CD4-positive, alpha-beta T cell (primary cell): ENCODE data around the gene ESAM. TPM values are rescaled to one million over a fixed set of nuclear protein-coding genes. Genes with fewer than 3 reads are reported as not detected.

ENCODE experiments used
- ATAC-seq: fragments of 200-7000 bp; cut with Tn5 transposase; one replicate; pipeline ENCODE4 v1.10.0; 2022; ENCODE audit warnings: mild to moderate bottlenecking; ENCODE audit not compliant: poor library complexity
- CTCF ChIA-PET: fragments of 350-600 bp; sonication (Branson Sonifier 250); formaldehyde crosslinking; loops from one replicate; lab custom pipeline; 2021; ENCODE audit warnings: antibody characterized with exemption, inconsistent platforms; lab: Charles Lee
- POLR2A ChIA-PET: fragments of 350-600 bp; sonication (Branson Sonifier 250); formaldehyde crosslinking; loops from one replicate; lab custom pipeline; 2021; ENCODE audit warnings: antibody characterized with exemption, inconsistent platforms; lab: Charles Lee
- DNase-seq, 14 experiments: peaks; one replicate each; pipeline ENCODE4 v3.0.0-alpha.2; 2013 to 2020; ENCODE audit warnings: mixed read lengths in 2 of 14
- H3K27ac ChIP-seq, 2 donors: one replicate each; pipeline versions ENCODE4 v1.5.1 to v1.7.0; 2013; ENCODE audit warnings: low read length in 2 of 2, low read depth in 1 of 2, mild to moderate bottlenecking in 1 of 2
- H3K27me3 ChIP-seq, 2 experiments: 1 replicate in 1 of 2; 2 replicates in 1 of 2; pipeline versions ENCODE4 v1.6.1 to v1.7.0; 2013; ENCODE audit warnings: low read length in 2 of 2, control low read depth in 1 of 2, mild to moderate bottlenecking in 1 of 2, moderate library complexity in 1 of 2; ENCODE audit not compliant: insufficient read depth in 2 of 2, control insufficient read depth in 1 of 2
- H3K36me3 ChIP-seq: one replicate; pipeline ENCODE4 v1.6.1; 2013; ENCODE audit warnings: low read length, control low read depth; ENCODE audit not compliant: insufficient read depth
- H3K4me1 ChIP-seq: one replicate; pipeline ENCODE4 v1.6.1; 2013; ENCODE audit warnings: low read length, control low read depth; ENCODE audit not compliant: insufficient read depth
- H3K4me3 ChIP-seq: one replicate; pipeline ENCODE4 v1.5.1; 2013; ENCODE audit warnings: mild to moderate bottlenecking, low read length, moderate library complexity
- H3K9me3 ChIP-seq, 2 experiments: 1 replicate in 1 of 2; 2 replicates in 1 of 2; pipeline versions ENCODE4 v1.6.1 to v1.7.0; 2013; ENCODE audit warnings: low read length in 2 of 2, mild to moderate bottlenecking in 2 of 2, control low read depth in 1 of 2, moderate library complexity in 1 of 2; ENCODE audit not compliant: control insufficient read depth in 1 of 2, insufficient read depth in 1 of 2
- H3K27ac Mint-ChIP-seq: one replicate; pipeline ENCODE4 v1.8.0; 2020; ENCODE audit warnings: mixed read lengths
- H3K27me3 Mint-ChIP-seq: one replicate; pipeline ENCODE4 v1.8.0; 2021; ENCODE audit warnings: mixed read lengths
- H3K36me3 Mint-ChIP-seq: one replicate; pipeline ENCODE4 v1.8.0; 2021; ENCODE audit warnings: low read depth, mixed read lengths
- H3K4me1 Mint-ChIP-seq: one replicate; pipeline ENCODE4 v1.8.0; 2021; ENCODE audit warnings: low read depth, mixed read lengths
- H3K4me3 Mint-ChIP-seq: one replicate; pipeline ENCODE4 v1.8.0; 2020; ENCODE audit warnings: mild to moderate bottlenecking, mixed read lengths
- H3K9me3 Mint-ChIP-seq: one replicate; pipeline ENCODE4 v1.8.0; 2020; ENCODE audit warnings: mixed read lengths
- intact Hi-C, 2 experiments: fragments of 100-400 bp; cut with DNase I in 1 of 2; cut with micrococcal nuclease in 1 of 2; formaldehyde crosslinking; loops; one replicate each; pipeline versions ENCODE4 v1.15.1 to v1.9.0; 2023 to 2025; cut with DNase I, micrococcal nuclease
- total RNA-seq, 174 experiments: library from RNA in 2 of 174; stranded (reverse) in 2 of 174; gene quantifications; one replicate each; pipeline ENCODE4 v1.2.3 and lab custom pipeline; 2021 to 2026
- TF ChIP-seq, protein P1 (sequence below): fragments of 200-600 bp; IDR thresholded peaks from one replicate; pipeline ENCODE4 v1.8.0; 2022; ENCODE audit warnings: antibody characterized with exemption, mild to moderate bottlenecking

Gene ESAM
- total RNA-seq, 2 experiments from 2014 or later, result 0.38 to 0.64 TPM

- no peak overlapping the region for H3K4me3 Mint-ChIP-seq
- peaks cover 0 to under 1% of the 10 kb centered on the region in 2 experiments for H3K9me3 ChIP-seq
- ChIA-PET POLR2A (no interaction called here), CTCF (interaction anchor here (0.9 to 6.5 kb wide), 2 partner anchors 8 to 13 kb away, joined by 3 to 46 read pairs; no protein-coding TSS in a partner anchor)
- H3K4me1 Mint-ChIP-seq, result peaks cover 17% of the 10 kb centered on the region
- peaks cover 32 to 34% of the 10 kb centered on the region in 2 experiments for H3K27me3 ChIP-seq
- peaks cover 48% of the 10 kb centered on the region for H3K27me3 Mint-ChIP-seq
- TF ChIP-seq, protein P1, sequence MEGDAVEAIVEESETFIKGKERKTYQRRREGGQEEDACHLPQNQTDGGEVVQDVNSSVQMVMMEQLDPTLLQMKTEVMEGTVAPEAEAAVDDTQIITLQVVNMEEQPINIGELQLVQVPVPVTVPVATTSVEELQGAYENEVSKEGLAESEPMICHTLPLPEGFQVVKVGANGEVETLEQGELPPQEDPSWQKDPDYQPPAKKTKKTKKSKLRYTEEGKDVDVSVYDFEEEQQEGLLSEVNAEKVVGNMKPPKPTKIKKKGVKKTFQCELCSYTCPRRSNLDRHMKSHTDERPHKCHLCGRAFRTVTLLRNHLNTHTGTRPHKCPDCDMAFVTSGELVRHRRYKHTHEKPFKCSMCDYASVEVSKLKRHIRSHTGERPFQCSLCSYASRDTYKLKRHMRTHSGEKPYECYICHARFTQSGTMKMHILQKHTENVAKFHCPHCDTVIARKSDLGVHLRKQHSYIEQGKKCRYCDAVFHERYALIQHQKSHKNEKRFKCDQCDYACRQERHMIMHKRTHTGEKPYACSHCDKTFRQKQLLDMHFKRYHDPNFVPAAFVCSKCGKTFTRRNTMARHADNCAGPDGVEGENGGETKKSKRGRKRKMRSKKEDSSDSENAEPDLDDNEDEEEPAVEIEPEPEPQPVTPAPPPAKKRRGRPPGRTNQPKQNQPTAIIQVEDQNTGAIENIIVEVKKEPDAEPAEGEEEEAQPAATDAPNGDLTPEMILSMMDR, result no peak
- peaks cover 31% of the 10 kb centered on the region for H3K4me1 ChIP-seq
- no peak overlapping the region for H3K27ac Mint-ChIP-seq
- ATAC-seq (no peak), DNase-seq (no peak)
- H3K27ac ChIP-seq, result no peak overlapping the region
- H3K9me3 Mint-ChIP-seq, result no peaks in the 10 kb centered on the region
- H3K4me3 ChIP-seq, result no peak overlapping the region
- H3K36me3 ChIP-seq, result no peaks in the 10 kb centered on the region
- no peaks in the 10 kb centered on the region for H3K36me3 Mint-ChIP-seq
- intact Hi-C loops, result no loop called here
These were observed 7.8 kb downstream of the ESAM start for GRCh38 chr11:124754309-124754708.

DNA sequence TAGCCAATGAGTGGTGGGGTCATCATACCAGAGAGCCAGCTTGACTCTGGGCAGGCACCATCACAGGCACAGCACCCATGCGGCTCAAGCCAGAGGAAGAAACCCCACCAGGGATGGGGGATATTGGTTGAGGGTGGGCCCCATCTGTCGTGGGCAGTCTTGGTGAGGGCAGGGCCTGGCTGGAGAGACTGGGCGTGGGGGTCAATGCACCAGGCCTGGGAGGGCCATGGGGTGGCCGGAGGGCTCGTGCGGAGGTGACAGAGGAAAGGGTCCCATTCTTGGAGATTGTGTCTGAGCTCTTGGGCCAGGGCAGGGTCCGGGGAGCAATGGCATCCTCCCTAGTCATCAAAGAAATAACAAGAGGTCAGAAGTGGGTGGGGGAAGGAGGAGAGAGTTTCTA, 8.5 kb downstream of the ESAM start:
- peaks cover 25 to 28% of the 10 kb centered on the region in 2 experiments for H3K27me3 ChIP-seq
- Mint-ChIP-seq H3K9me3 (no peaks in the 10 kb centered on the region), H3K4me3 (no peak overlapping the region), H3K27ac (no peak overlapping the region), H3K27me3 (peaks cover 41% of the 10 kb centered on the region), H3K36me3 (no peaks in the 10 kb centered on the region), H3K4me1 (peaks cover 11% of the 10 kb centered on the region)
- H3K4me1 ChIP-seq, result peaks cover 24% of the 10 kb centered on the region
- no peak for ATAC-seq
- CTCF ChIA-PET, result interaction anchor here (1.7 to 6.5 kb wide), 2 partner anchors 8 to 11 kb away, joined by 4 to 46 read pairs; no protein-coding TSS in a partner anchor
- H3K27ac ChIP-seq, result no peak overlapping the region
- DNase-seq, result no peak
- POLR2A ChIA-PET, result interaction anchor here (0.6 kb wide), 1 partner anchor 388 kb away, joined by 3 read pairs; no protein-coding TSS in a partner anchor
- H3K9me3 ChIP-seq, result no peaks in the 10 kb centered on the region
- TF ChIP-seq, protein P1, result no peak
- no peaks in the 10 kb centered on the region for H3K36me3 ChIP-seq
- no peak overlapping the region for H3K4me3 ChIP-seq
- intact Hi-C loops, result no loop called here

DNA sequence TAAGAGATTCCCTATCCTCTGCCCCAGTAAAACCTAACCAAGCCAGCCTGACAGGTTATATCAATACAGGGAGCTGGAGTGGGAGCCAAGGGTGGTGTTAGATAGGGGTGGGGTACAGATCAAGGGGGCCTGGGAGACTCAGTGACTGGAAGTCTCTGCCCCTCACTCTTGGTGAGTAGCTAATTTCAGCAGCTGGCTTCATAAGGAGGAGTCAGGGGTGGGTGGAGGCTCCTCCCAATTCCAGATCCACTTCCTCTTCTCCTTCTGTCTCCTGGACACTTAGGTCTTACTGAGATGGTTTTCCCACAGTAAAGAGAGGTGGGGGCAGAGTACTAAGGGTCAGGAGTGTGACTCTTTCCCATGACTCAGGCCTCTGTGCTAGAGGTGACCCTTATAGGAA, 8.9 kb downstream of the ESAM start:
- Mint-ChIP-seq H3K9me3 (no peaks in the 10 kb centered on the region), H3K36me3 (no peaks in the 10 kb centered on the region), H3K27me3 (peaks cover 37% of the 10 kb centered on the region), H3K27ac (no peak overlapping the region), H3K4me1 (peaks cover 6% of the 10 kb centered on the region), H3K4me3 (no peak overlapping the region)
- ChIA-PET CTCF (interaction anchor here (1.0 to 1.7 kb wide), 2 partner anchors 10 to 11 kb away, joined by 4 read pairs; no protein-coding TSS in a partner anchor), POLR2A (interaction anchor here (0.6 to 1.3 kb wide), 2 partner anchors 47 to 389 kb away, joined by 3 to 4 read pairs; partner anchors contain the start of gene MSANTD2)
- Histone ChIP-seq H3K4me1 (peaks cover 24% of the 10 kb centered on the region), H3K27me3 (peaks cover 21 to 24% of the 10 kb centered on the region in 2 experiments), H3K9me3 (no peaks in the 10 kb centered on the region), H3K27ac (no peak overlapping the region), H3K36me3 (no peaks in the 10 kb centered on the region), H3K4me3 (no peak overlapping the region)
- no peak for ATAC-seq
- intact Hi-C loops, result no loop called here
- TF ChIP-seq, protein P1, result no peak
- DNase-seq, result no peak
